Colonic mucosa (tissue), 4 donors: ENCODE data around the gene PDE4D. TPM values are rescaled to one million over a fixed set of nuclear protein-coding genes. Genes with fewer than 3 reads are reported as not detected.

Source experiments
- DNase-seq: peaks from one replicate; pipeline ENCODE4 v3.0.0-alpha.2; 2020
- H3K27ac ChIP-seq: fragments of 200-600 bp; one replicate; pipeline ENCODE4 v1.8.0; 2021
- H3K27me3 ChIP-seq: fragments of 200-600 bp; one replicate; pipeline ENCODE4 v1.8.0; 2021
- H3K36me3 ChIP-seq: fragments of 200-600 bp; one replicate; pipeline ENCODE4 v1.8.0; 2021
- H3K4me1 ChIP-seq: fragments of 200-600 bp; one replicate; pipeline ENCODE4 v1.8.0; 2021; ENCODE audit warnings: mild to moderate bottlenecking
- H3K4me3 ChIP-seq: fragments of 200-600 bp; one replicate; pipeline ENCODE4 v1.8.0; 2021
- H3K9ac ChIP-seq, 2 donors: one replicate each; pipeline ENCODE4 v1.7.0; 2013; ENCODE audit warnings: control low read depth in 2 of 2, low read depth in 2 of 2, low read length in 2 of 2
- H3K9me3 ChIP-seq: fragments of 200-600 bp; one replicate; pipeline ENCODE4 v1.8.0; 2021
- intact Hi-C: fragments of 100-400 bp; cut with DNase I; formaldehyde crosslinking; loops from one replicate; pipeline ENCODE4 v1.14.1; 2022
- total RNA-seq, 2 donors: library from RNA; stranded (reverse); fragmentation: NEBNext Ultra II Directional in 1 of 2; extraction: Animal tissue kit (Norgen Biotek cat#: 25700) in 1 of 2; gene quantifications; one replicate each; pipeline ENCODE4 v1.2.1, GENCODE V29; 2021
- TF ChIP-seq, protein P1 (sequence below): fragments of 200-600 bp; IDR thresholded peaks from one replicate; pipeline ENCODE4 v1.8.0; 2022; ENCODE audit warnings: antibody characterized with exemption, mild to moderate bottlenecking
- donor health status: healthy.
- donor health status: DM: no; HTN: no; CAD: no.
- donor health status: DM: no; HTN: no; CAD: no.

PDE4D gene
- total RNA-seq, 2 donors from 2014 or later, result 23.1 to 53.7 TPM

DNA sequence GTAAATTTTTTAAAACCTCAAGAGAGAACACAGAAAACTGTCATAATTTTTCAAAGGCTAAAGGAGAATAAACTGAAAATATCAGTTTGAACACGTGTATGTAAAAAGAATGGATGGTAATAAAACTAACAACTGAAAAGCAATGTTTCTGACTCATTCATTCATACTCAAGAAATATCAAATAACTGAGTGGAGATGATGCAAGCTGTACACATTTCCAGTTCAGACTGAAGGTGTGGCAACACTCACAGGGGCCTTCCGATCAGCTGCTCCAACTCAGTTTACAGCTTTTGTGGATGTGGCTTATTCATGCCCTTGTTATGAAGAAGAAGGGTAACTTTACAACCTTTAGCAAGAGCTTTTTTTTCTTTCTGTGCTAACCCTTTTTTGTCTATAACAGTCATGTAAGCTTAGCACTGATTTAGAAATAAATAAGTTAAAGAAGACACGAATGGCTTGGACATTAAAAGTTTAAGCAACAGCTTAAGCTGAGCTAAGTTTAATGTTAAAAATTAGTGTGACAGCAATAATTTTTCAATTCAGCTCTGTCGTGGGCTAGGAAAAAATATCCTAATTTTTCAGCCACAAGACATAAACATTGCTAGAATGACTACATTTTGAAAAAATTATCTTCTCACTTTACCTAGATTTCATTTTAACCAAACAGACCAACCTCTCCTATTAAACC, 857.1 kb downstream of the PDE4D start:
- intact Hi-C loops, result loop anchor here (10.0 kb wide), 1 partner anchor 138 kb away; no protein-coding TSS in a partner anchor
- Histone ChIP-seq H3K4me1 (no peaks in the 10 kb centered on the region), H3K27ac (no peak overlapping the region)

DNA sequence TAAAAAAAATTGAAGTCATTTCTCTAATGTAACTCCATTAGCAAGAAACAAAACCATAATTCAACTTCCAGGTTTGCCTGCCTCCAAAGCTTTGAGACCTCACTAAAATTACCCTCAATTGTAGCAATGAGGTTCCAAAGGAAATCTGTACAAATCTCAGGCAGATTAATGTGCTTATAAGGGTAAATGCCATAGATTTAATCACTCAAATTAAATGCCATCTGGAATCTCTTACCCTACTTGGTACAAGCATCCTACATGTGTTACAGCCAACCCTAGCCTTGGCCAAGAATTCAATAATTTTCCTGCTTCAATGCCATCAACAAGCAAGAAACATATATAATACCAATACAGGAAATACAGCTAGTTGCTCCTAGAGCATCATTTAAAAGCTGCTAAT, 857.8 kb downstream of the PDE4D start:
- no peak overlapping the region for H3K9ac ChIP-seq
- no peak overlapping the region for H3K4me3 ChIP-seq
- H3K27ac ChIP-seq, result no peak overlapping the region
- H3K27me3 ChIP-seq, result no peaks in the 10 kb centered on the region
- TF ChIP-seq, protein P1, sequence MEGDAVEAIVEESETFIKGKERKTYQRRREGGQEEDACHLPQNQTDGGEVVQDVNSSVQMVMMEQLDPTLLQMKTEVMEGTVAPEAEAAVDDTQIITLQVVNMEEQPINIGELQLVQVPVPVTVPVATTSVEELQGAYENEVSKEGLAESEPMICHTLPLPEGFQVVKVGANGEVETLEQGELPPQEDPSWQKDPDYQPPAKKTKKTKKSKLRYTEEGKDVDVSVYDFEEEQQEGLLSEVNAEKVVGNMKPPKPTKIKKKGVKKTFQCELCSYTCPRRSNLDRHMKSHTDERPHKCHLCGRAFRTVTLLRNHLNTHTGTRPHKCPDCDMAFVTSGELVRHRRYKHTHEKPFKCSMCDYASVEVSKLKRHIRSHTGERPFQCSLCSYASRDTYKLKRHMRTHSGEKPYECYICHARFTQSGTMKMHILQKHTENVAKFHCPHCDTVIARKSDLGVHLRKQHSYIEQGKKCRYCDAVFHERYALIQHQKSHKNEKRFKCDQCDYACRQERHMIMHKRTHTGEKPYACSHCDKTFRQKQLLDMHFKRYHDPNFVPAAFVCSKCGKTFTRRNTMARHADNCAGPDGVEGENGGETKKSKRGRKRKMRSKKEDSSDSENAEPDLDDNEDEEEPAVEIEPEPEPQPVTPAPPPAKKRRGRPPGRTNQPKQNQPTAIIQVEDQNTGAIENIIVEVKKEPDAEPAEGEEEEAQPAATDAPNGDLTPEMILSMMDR, result no peak
- no peaks in the 10 kb centered on the region for H3K4me1 ChIP-seq
- no peaks in the 10 kb centered on the region for H3K36me3 ChIP-seq
- intact Hi-C loops, result loop anchor here (10.0 kb wide), 1 partner anchor 139 kb away; no protein-coding TSS in a partner anchor
- no peak for DNase-seq
- no peaks in the 10 kb centered on the region for H3K9me3 ChIP-seq

More for the DNA sequence above, 857.1 kb downstream of the PDE4D start:
- Histone ChIP-seq H3K27me3 (no peaks in the 10 kb centered on the region), H3K4me3 (no peak overlapping the region), H3K9me3 (no peaks in the 10 kb centered on the region), H3K36me3 (no peaks in the 10 kb centered on the region), H3K9ac (no peak overlapping the region)
- peak; percentile 36 for DNase-seq
- TF ChIP-seq, protein P1, result no peak

DNA sequence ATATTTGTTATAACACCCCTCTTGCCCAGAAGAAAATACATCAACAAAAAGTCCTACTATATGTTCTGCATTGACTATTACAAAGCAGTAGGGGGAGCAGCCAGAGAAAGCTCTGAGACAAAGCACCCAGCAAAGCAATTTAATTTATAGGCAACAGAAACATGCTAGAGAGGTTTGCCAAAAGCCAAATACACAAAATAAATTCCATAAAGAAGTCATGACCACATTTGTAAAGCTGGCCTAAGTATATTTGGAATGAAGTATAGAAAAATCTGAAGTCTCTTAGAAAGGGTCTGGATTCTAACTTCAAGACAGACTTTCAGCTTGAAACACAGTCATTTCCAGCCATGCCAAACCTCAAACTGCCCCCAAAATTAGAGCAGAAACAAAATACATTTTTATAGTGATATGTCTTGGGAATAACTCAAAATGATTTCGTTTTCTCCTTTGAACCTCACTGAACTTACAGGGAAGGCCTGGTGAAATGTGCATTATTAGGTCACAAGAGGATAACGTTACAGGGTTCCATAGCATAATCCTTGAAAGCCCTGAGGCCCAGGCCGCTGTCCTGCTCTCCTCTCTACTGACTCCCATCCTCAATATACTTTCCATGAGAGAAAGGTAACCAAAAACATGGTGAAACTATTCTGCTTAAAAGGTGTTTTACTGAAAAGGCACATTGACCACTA, 858.9 kb downstream of the PDE4D start:
- H3K4me1 ChIP-seq, result no peaks in the 10 kb centered on the region
- H3K9me3 ChIP-seq, result no peaks in the 10 kb centered on the region
- intact Hi-C loops, result loop anchor here (10.0 kb wide), 1 partner anchor 140 kb away; no protein-coding TSS in a partner anchor
- H3K9ac ChIP-seq, result no peak overlapping the region
- TF ChIP-seq, protein P1, result peak; percentile 45
- DNase-seq, result no peak
- no peak overlapping the region for H3K27ac ChIP-seq
- H3K4me3 ChIP-seq, result no peak overlapping the region
- no peaks in the 10 kb centered on the region for H3K36me3 ChIP-seq
- no peaks in the 10 kb centered on the region for H3K27me3 ChIP-seq

- Histone ChIP-seq H3K27me3 (no peaks in the 10 kb centered on the region), H3K27ac (no peak overlapping the region), H3K4me3 (no peak overlapping the region), H3K4me1 (no peaks in the 10 kb centered on the region), H3K9ac (no peak overlapping the region), H3K9me3 (no peaks in the 10 kb centered on the region), H3K36me3 (no peaks in the 10 kb centered on the region)
- intact Hi-C loops, result no loop called here
- no peak for DNase-seq
- TF ChIP-seq, protein P1, result no peak
Measured at GRCh38 chr5:59027145-59027907, 866.2 kb downstream of the PDE4D start.

GRCh38 chr5:59025734-59026133, 867.8 kb downstream of the PDE4D start:
- no peak for DNase-seq
- intact Hi-C loops, result no loop called here
- Histone ChIP-seq H3K36me3 (no peaks in the 10 kb centered on the region), H3K4me1 (peaks cover 3% of the 10 kb centered on the region), H3K9ac (no peak overlapping the region), H3K9me3 (no peaks in the 10 kb centered on the region), H3K4me3 (no peak overlapping the region), H3K27me3 (no peaks in the 10 kb centered on the region), H3K27ac (no peak overlapping the region)
- TF ChIP-seq, protein P1, result no peak
